H1 (cell line): ENCODE data around the gene FAM50A. TPM values are rescaled to one million over a fixed set of nuclear protein-coding genes. Genes with fewer than 3 reads are reported as not detected.

Source experiments
- ATF3 ChIP-seq: IDR thresholded peaks from 2 replicates; pipeline ENCODE4 v1.6.1; 2011; ENCODE audit warnings: low read depth, mild to moderate bottlenecking, low read length; ENCODE audit not compliant: insufficient read depth
- CHD2 ChIP-seq: IDR thresholded peaks from 2 replicates; pipeline ENCODE4 v1.6.1; 2012; ENCODE audit warnings: low read length, improper control_type of control experiment
- CREB1 ChIP-seq: IDR thresholded peaks from 2 replicates; pipeline ENCODE4 v1.6.1; 2012; ENCODE audit warnings: inconsistent platforms
- FOSL1 ChIP-seq: IDR thresholded peaks from 2 replicates; pipeline ENCODE4 v1.6.1; 2011; ENCODE audit warnings: mild to moderate bottlenecking, low read depth, low read length, moderate library complexity; ENCODE audit not compliant: insufficient read depth
- HDAC2 ChIP-seq, 2 experiments: fragments of 300-600 bp in 1 of 2; sonication (generic) in 1 of 2; IDR thresholded peaks; 2 replicates each; pipeline ENCODE4 v1.6.1; 2011 to 2012; ENCODE audit warnings: low read depth in 2 of 2, low read length in 2 of 2, mild to moderate bottlenecking in 2 of 2, moderate library complexity in 2 of 2, borderline replicate concordance in 1 of 2, inconsistent platforms in 1 of 2
- JUND ChIP-seq: IDR thresholded peaks from 2 replicates; pipeline ENCODE4 v1.6.1; 2011; ENCODE audit warnings: mild to moderate bottlenecking, improper control_type of control experiment, low read length
- KDM1A ChIP-seq: fragments of 200-600, 300-600 bp; sonication (generic); IDR thresholded peaks from 2 replicates; pipeline ENCODE4 v1.7.1; 2016; ENCODE audit warnings: mild to moderate bottlenecking, low read length, borderline replicate concordance
- MAFK ChIP-seq: IDR thresholded peaks from 2 replicates; pipeline ENCODE4 v1.6.1; 2012; ENCODE audit warnings: low read depth, mild to moderate bottlenecking, improper control_type of control experiment, low read length
- PHF8 ChIP-seq: fragments of 200-600 bp; sonication (generic); conservative IDR thresholded peaks from 2 replicates; pipeline ENCODE4 v1.7.1; 2012; ENCODE audit warnings: low read depth, mild to moderate bottlenecking, inconsistent platforms, low read length, moderate library complexity
- POLR2AphosphoS5 ChIP-seq: IDR thresholded peaks from 2 replicates; pipeline ENCODE4 v1.6.1; 2011; ENCODE audit warnings: low read depth, low read length
- RAD21 ChIP-seq, 2 experiments: IDR thresholded peaks in 1 of 2; conservative IDR thresholded peaks in 1 of 2; 2 replicates each; pipeline ENCODE4 v1.6.1; 2011; ENCODE audit warnings: low read depth in 2 of 2, low read length in 2 of 2, improper control_type of control experiment in 1 of 2, inconsistent platforms in 1 of 2, mild to moderate bottlenecking in 1 of 2, moderate library complexity in 1 of 2
- RFX5 ChIP-seq: IDR thresholded peaks from 2 replicates; pipeline ENCODE4 v1.6.1; 2011; ENCODE audit warnings: low read depth, low read length, improper control_type of control experiment, borderline replicate concordance
- SAP30 ChIP-seq: fragments of 300-600 bp; sonication (generic); IDR thresholded peaks from 2 replicates; pipeline ENCODE4 v1.7.1; 2012; ENCODE audit warnings: low read length, moderate library complexity, mild to moderate bottlenecking, inconsistent platforms; ENCODE audit not compliant: insufficient read depth, insufficient replicate concordance
- SIRT6 ChIP-seq: IDR thresholded peaks from one replicate; pipeline ENCODE4 v1.7.1; 2012; ENCODE audit warnings: low read length, inconsistent platforms
- SIX5 ChIP-seq: IDR thresholded peaks from 2 replicates; pipeline ENCODE4 v1.6.1; 2011; ENCODE audit warnings: mild to moderate bottlenecking, low read depth, low read length
- SP1 ChIP-seq: IDR thresholded peaks from 2 replicates; pipeline ENCODE4 v1.6.1; 2011; ENCODE audit warnings: low read depth, low read length
- SP2 ChIP-seq: IDR thresholded peaks from 2 replicates; pipeline ENCODE4 v1.6.1; 2012; ENCODE audit warnings: mild to moderate bottlenecking, low read length, inconsistent platforms
- SP4 ChIP-seq: IDR thresholded peaks from 2 replicates; pipeline ENCODE4 v1.6.1; 2012; ENCODE audit warnings: low read length, inconsistent platforms
- TAF1 ChIP-seq: IDR thresholded peaks from 2 replicates; pipeline ENCODE4 v1.6.1; 2011; ENCODE audit warnings: mild to moderate bottlenecking, low read depth, low read length
- USF2 ChIP-seq: IDR thresholded peaks from 2 replicates; pipeline ENCODE4 v1.6.1; 2011; ENCODE audit warnings: low read length, improper control_type of control experiment
- YY1 ChIP-seq: IDR thresholded peaks from 2 replicates; pipeline ENCODE4 v1.6.1; 2011; ENCODE audit warnings: low read depth, mild to moderate bottlenecking, low read length
- ZNF274 ChIP-seq: IDR thresholded peaks from 2 replicates; pipeline ENCODE4 v1.7.0; 2012; ENCODE audit warnings: low read length, borderline replicate concordance; ENCODE audit errors: extremely low read depth
- polyA plus RNA-seq, 7 experiments: library from polyadenylated mRNA; depleted of rRNA in 3 of 7; stranded (reverse) in 5 of 7; unstranded in 2 of 7; fragments of >200 nt in 5 of 7; fragments of 200-250 nt in 2 of 7; gene quantifications; 1 replicate in 5 of 7; 2 replicates in 1 of 7; 4 replicates in 1 of 7; pipeline versions ENCODE4 v1.2.1 to v1.2.3, GENCODE V29; 2011 to 2013; ENCODE audit warnings: missing spikeins in 2 of 7, mixed read lengths in 2 of 7
- total RNA-seq: library from RNA; stranded (reverse); fragmentation: NEBNext Ultra II Directional; extraction: Animal tissue kit (Norgen Biotek cat#: 25700); gene quantifications from 2 replicates; pipeline ENCODE4 v1.2.1, GENCODE V29; 2021

Gene FAM50A
- total and polyA plus RNA-seq, 2 of the 8 experiments (the other 6 are each of a cell fraction or from before 2014, with no cell fraction given), result 30.7 to 48.7 TPM

GRCh38 chrX:154398668-154399526, 45.0 kb upstream of the FAM50A start (continued):
- no peak for TF ChIP-seq ZNF274
- peak; percentile 32 for TF ChIP-seq SAP30
- TF ChIP-seq CREB1, result no peak
- TF ChIP-seq MAFK, result no peak
- no peak for TF ChIP-seq SIRT6
- no peak for TF ChIP-seq ATF3
- TF ChIP-seq YY1, result no peak
- no peak for TF ChIP-seq FOSL1
- TF ChIP-seq HDAC2 (IDR thresholded peaks at IDR 0.05; ENCODE audit: borderline replicate concordance in 1 of 2, low read depth in 2 of 2, low read length in 2 of 2), result no peak
- no peak for TF ChIP-seq SIX5
- TF ChIP-seq CHD2, result no peak
- peak; percentile 3; the same call in 1 of the 2 replicates for TF ChIP-seq POLR2AphosphoS5
- no peak for TF ChIP-seq SP2
- no peak for TF ChIP-seq TAF1
- TF ChIP-seq RAD21 (IDR thresholded peaks at IDR 0.05 in 1 of 2, conservative IDR thresholded peaks at IDR 0.05 in 1 of 2; ENCODE audit: low read depth in 2 of 2, low read length in 2 of 2), result peak; percentile 5 to 30; a peak in 2 of 4 replicates
- TF ChIP-seq USF2, result no peak
- no peak for TF ChIP-seq JUND
- no peak for TF ChIP-seq PHF8
- no peak for TF ChIP-seq SP4
- no peak for TF ChIP-seq SP1
- TF ChIP-seq RFX5, result no peak
- no peak for TF ChIP-seq KDM1A
